Measurements from ENCODE around the gene PLEKHG3. TPM values are rescaled to one million over a fixed set of nuclear protein-coding genes. Genes with fewer than 3 reads are reported as not detected.
A peak's percentile ranks its signal among the peaks of the same experiment; 100 is the strongest.

The PLEKHG3 gene
- total and polyA plus RNA-seq, 12 donors: 2.7 to 11.7 (median 8.9) TPM

DNA sequence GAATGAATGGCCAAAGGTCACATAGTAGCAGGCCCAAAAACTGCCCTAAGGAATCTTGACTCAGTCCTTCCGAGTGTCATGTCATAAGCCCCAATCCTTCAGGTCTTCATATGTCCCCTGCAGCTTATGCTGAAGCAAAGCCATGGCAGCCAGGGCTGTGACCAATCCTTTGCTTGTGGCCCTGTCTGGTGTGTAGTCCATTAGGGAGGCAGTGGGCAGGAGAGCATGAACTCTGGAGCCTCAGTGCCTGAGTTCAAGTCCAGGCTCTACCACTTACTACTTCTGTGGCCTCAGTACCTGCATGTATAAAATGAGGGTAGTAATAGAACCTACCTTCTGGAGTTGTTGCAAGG, 20.3 kb downstream of the PLEKHG3 start:
- Histone ChIP-seq H3K4me1 (replicated peaks in 1 of 2) (no peaks in the 10 kb centered on the region), H3K9me3 (replicated peaks in 1 of 3) (no peaks in the 10 kb centered on the region), H3K36me3 (replicated peaks in 1 of 2) (peaks cover 0 to 3% of the 10 kb centered on the region in 2 donors), H3K4me3 (no peak overlapping the region), H3K27ac (peak overlapping the region in 1 of 5 donors; percentile 49), H3K27me3 (no peaks in the 10 kb centered on the region)
- 58 to 89% (median 84%) methylated on average over 1 of the region's 1 CpG for WGBS, 4 donors
- DNase-seq: no peak
- intact Hi-C loops (cut with DNase I): no loop called here
- TF ChIP-seq POLR2A (IDR thresholded peaks at IDR 0.05): no peak
- TF ChIP-seq, protein P1, sequence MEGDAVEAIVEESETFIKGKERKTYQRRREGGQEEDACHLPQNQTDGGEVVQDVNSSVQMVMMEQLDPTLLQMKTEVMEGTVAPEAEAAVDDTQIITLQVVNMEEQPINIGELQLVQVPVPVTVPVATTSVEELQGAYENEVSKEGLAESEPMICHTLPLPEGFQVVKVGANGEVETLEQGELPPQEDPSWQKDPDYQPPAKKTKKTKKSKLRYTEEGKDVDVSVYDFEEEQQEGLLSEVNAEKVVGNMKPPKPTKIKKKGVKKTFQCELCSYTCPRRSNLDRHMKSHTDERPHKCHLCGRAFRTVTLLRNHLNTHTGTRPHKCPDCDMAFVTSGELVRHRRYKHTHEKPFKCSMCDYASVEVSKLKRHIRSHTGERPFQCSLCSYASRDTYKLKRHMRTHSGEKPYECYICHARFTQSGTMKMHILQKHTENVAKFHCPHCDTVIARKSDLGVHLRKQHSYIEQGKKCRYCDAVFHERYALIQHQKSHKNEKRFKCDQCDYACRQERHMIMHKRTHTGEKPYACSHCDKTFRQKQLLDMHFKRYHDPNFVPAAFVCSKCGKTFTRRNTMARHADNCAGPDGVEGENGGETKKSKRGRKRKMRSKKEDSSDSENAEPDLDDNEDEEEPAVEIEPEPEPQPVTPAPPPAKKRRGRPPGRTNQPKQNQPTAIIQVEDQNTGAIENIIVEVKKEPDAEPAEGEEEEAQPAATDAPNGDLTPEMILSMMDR (IDR thresholded peaks at IDR 0.05): no peak

DNA sequence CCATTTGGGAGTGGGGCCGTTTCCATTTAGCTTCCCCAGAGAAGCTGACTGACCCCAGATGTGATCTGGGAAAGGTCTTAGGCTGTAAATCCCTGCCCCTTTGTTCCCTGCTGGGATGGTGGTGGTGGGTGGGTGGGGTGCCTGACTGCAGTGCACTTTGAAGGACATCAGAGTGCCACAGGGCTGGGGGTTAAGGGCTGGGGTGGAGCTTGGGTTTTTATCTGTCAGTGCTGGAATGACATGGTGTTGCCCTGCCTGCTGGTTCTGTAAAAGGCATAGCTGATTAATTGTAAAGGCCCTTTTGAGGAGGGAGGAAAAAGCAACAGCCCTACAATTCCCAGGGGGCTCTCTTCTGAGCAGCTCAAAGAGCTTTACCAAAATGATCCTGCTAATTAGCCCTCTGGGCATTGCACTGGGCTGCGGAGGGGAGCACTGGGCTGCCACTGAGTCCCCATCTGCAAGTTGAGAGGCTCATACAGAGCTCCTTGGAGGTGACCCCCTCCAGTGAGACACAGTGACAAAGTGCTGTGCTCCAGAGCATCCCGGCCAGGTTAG, 21.1 kb downstream of the PLEKHG3 start:
- no peak overlapping the region for H3K4me3 ChIP-seq
- DNase-seq: no peak
- WGBS, 4 donors: 62 to 70% (median 69%) methylated on average over 3 of the region's 3 CpGs
- intact Hi-C loops (cut with DNase I): no loop called here
- no peak for TF ChIP-seq POLR2A (IDR thresholded peaks at IDR 0.05)
- TF ChIP-seq, protein P1 (IDR thresholded peaks at IDR 0.05): no peak
- no peaks in the 10 kb centered on the region for H3K27me3 ChIP-seq
- H3K4me1 ChIP-seq (replicated peaks in 1 of 2): no peaks in the 10 kb centered on the region
- peak overlapping the region in 1 of 5 donors; percentile 49 for H3K27ac ChIP-seq
- peaks cover 0 to 3% of the 10 kb centered on the region in 2 donors for H3K36me3 ChIP-seq (replicated peaks in 1 of 2)
- H3K9me3 ChIP-seq (replicated peaks in 1 of 3): no peaks in the 10 kb centered on the region

DNA sequence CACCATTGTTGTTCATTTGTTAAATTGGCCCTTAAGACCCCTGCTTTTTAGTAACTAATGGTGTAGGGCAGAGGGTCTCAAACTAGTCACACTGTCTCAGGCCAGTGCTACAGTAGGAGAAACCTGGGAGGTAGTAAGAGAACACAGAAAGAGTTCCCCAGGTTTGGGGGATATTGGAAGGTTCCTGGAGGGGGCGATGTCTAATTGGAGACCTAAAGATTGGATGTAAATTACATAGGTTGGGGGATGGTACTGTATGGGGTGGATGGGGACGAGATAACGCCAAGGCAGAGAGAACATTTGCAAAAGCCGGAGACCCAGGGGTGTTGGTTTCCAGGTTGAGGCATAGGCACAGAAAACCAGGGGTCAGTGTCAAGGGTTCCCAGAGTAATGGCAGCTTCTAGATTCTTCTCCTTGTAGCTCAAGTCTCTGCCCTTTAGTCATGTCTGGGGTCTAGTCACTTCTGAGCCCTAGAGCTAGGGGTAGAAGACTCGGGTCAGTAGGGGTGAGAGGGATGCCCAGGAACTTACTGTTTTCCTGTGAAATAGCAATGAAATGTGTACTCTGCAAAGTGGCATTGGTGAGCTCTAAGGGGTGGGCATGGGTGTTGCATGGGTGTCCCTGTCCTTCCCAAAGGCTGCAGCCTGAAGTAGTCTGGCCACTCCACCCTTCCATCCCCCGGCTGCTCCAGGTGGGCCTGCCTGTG, 21.8 kb downstream of the PLEKHG3 start:
- 89 to 95% (median 91%) methylated on average over 5 to 6 of the region's 6 CpGs for WGBS, 4 donors
- Histone ChIP-seq H3K4me1 (replicated peaks in 1 of 2) (no peaks in the 10 kb centered on the region), H3K4me3 (no peak overlapping the region), H3K36me3 (replicated peaks in 1 of 2) (peaks cover 0 to 3% of the 10 kb centered on the region in 2 donors), H3K9me3 (replicated peaks in 1 of 3) (no peaks in the 10 kb centered on the region), H3K27ac (no peak overlapping the region), H3K27me3 (no peaks in the 10 kb centered on the region)
- TF ChIP-seq, protein P1 (IDR thresholded peaks at IDR 0.05): no peak
- no peak for TF ChIP-seq POLR2A (IDR thresholded peaks at IDR 0.05)
- intact Hi-C loops (cut with DNase I): no loop called here
- no peak for DNase-seq

DNA sequence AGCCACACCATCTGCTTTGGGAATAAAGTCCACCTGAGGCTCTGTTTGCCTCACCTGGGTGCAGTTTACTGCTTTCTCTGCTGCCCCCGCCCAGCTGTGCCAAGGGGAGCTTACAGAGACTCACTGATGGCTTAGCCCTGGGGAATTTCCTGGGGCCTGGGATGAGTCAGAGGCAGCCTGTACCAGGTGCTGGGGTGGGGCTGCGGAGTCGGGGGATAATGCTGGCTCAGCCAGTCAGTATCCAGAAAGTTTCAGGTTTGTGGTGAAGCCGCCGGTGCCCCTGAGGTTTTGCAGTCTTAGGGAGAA, 22.3 kb downstream of the PLEKHG3 start:
- Histone ChIP-seq H3K4me1 (replicated peaks in 1 of 2) (no peaks in the 10 kb centered on the region), H3K4me3 (no peak overlapping the region), H3K27ac (no peak overlapping the region), H3K27me3 (no peaks in the 10 kb centered on the region), H3K9me3 (replicated peaks in 1 of 3) (no peaks in the 10 kb centered on the region), H3K36me3 (replicated peaks in 1 of 2) (peaks cover 0 to 3% of the 10 kb centered on the region in 2 donors)
- DNase-seq: no peak
- WGBS, 4 donors: 65 to 100% (median 75%) methylated on average over 2 to 5 of the region's 5 CpGs
- no peak for TF ChIP-seq POLR2A (IDR thresholded peaks at IDR 0.05)
- TF ChIP-seq, protein P1 (IDR thresholded peaks at IDR 0.05): no peak
- intact Hi-C loops (cut with DNase I): no loop called here
